GM18861 (cell line): ENCODE results near the gene RAB15.

Experiments used
- ATAC-seq: cut with Tn5 transposase; IDR thresholded peaks from one replicate; pipeline ENCODE4 v1.9.1; 2021; ENCODE audit not compliant: unreplicated experiment

The RAB15 gene

DNA sequence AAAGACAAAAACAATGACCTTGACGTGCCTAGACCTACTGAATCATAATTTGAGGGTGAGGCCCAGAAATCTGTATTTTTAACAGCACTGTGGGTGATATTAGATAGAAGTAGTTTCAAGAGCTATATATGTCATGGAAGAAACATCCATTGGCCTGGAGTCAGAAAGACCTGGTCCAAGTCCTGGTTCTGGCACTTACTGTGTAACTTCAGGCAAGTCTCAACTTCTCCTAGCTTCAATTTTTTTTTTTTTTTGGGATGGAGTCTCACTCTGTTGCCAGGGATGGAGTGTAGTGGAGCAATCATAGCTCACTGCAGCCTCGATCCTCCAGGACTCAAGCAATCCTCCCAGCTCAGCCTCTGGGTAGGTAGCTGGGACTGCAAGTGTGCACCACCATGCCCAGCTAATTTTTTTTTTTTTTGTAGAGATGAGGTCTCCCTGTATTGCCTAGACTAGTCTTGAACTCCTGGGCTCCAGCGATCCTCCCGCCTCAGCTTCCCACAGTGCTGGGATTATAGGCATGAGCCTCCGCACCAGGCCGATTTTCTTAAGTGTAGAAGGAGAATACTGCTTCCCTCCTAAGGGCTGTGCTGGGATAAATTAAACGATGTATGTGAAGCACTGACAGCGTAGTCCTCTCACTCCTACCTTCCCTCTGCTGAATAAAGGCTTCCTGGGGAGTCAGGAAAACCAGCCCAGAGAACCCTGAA lies 15.3 kb downstream of the RAB15 start:
- no peak for ATAC-seq

DNA sequence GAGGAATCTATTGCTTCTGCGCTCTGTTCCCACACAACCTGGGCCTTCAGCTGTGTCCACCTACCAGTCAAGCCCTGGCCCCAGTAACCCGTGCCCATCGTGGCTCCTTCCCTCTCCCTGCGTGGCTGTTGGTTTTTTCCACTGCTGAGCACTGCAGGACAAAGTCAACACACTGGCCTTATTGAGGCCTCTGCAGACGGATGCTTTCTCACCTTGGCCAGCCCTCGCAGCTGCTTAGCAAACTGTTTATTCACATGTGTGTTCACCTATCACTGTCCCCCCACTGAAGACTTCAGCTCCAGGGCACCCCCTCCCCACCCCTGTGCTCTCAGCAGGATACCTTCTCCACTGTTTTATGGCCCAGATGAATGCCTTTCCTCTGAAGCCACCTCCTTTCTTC lies 16.8 kb downstream of the RAB15 start:
- ATAC-seq: no peak

DNA sequence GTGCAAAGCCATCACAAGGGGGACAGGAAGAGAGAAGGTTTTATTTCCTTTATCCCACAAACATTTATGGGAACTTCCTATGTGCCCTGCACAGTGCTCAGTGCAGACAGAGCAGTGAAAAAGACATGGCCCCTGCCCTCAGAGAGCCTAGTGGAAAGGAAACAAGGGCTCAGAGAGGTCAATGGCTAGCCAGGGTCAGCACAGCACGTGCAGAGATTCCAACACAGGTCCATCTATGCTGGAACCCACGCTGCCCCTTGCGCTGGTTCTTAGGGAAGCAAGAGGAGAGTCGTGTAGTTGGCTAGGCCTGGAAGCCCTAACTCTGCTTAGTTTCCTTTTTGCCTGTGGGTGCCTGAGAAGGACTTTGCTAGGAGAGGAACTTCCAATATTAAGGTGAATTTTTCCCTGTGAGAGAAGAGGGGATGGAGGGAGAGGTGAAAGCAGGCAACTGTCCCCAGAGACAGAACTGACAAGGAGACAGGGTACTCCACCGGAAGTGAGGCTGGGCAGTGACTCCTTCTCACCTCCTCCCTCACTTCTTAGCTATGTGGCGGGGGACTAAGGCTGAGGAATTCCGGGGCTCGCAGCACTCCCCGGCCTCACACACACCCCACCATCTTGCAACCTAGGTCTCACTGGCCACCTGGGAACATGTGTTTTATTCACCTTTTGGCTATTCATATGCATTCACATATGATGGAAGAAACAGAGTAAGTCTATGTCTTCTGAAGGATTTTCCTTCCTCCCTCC lies 17.5 kb downstream of the RAB15 start:
- no peak for ATAC-seq

DNA sequence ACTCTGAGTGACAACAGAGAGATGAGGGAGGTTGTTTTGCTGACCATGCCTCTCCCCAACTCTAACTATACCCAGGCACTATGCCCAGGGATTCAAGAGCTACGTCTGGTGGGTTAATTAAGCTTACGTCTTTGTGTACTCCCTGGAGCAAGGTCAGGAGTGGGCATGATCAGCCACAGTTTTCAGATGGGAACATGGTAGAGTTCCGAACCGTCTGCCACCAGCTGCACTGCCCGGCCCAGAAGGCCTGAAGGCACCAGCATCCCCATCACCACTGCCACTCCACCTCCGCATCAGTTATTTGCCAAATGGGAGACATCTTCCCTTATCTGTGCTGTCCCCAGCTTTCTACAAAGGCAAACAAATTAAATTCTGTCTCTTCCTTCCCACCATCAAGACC lies 18.5 kb downstream of the RAB15 start:
- ATAC-seq: no peak

DNA sequence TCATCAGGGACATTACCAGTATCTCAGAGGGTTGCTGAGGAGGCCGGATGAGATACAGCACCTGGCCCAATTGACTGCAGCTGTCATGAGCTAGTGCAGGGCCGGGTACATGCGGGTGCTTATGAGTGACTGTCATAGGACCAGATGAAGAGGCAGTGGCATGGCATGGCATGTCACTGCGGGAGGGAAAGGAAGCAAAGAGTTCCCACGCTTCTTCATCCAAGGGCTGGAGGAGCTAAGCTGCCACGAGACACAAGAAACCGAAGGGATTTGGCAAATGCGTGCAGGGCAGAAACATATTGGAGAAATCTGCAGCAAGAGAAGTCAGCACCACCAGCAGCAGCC lies 18.9 kb downstream of the RAB15 start:
- ATAC-seq: no peak

DNA sequence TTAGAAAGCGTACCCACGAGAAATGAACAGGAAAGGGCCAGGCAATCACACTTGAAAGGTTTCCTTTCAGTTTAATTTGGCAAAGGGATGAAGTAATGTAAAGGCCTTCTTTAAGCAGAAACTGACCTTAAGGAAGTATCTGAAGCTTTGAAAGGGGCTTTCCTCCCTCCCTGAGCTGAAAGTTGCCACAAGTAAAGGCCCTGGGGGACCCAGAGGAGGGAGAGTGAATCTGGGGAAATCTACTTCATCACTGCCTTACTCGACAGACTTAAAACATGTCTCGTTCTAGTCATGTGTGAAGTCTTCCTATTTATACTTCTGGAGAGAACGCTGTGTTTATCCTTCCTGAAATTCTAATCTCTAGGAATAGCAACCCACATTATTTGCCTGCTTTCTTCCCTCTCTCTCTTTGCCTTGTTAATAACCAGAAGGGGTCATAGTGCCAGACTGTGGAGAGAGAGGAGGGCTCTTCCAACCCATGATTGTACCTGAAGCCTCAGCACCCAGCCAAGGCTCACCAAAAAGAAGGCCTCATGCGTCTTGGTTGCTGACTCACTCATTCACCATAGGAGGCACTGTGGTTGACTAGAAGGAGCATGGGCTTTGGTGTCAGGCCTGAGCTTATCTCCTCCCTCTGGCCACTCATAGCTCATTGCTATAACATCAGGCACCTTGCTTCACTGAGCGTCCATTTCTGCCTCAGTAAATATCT lies 19.4 kb downstream of the RAB15 start:
- ATAC-seq: no peak

DNA sequence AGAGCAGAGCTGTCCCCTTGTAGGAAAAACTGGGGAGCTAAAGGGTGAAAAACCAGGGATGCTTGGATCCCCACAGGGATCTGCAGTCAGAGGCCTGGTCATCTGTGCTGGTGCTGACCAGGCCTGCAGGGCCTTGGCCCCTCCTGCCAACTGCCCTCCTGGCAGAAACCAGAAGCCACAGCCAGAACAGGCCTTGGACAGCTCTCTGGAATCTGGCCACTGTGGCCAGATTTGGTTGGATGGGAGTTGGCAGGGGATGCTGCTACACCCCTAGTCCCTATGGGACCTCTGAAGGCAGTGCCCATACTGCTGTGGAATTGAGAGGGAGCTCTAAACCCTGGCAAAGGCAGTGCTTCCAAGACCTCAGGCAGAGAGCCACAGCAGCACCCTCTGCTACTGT lies 20.4 kb downstream of the RAB15 start:
- no peak for ATAC-seq

DNA sequence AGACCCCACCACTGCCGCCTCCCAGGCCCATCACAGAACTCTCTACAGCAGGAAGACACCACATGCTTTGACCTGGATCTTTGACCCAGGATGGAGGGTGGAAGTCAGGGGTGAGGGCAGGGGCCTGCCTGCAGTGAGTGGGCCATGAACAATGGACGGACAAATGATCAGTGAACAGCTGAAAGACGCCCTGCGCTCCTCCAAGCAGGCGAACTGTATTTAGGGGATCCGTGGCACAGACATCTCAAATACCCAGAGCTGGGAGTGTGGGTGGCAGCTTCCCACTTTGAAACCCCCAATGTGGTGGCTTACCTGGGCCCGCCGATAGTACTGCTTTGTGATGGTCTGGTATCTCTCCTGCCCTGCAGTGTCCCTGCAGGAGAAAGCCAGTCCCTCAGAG lies 20.8 kb downstream of the RAB15 start:
- no peak for ATAC-seq

DNA sequence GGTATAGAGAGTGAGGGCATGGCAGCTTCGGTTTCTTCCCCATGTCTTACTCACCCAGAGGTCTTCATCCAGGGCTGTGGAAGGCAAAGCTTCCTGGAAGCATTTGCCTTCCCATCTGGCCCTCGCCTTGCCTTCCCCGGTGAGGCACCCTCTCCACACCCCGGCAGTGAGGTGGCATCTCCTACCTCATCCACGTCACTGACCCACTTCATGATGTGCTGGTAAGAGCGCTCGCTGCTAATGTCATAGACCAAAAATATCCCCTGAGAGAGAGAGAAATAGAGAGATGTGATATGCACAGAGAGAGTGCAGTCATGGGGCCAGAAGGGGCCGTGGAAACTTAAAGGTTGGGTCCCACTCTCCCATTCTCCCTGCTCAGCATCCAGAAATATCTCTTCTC lies 21.2 kb downstream of the RAB15 start:
- ATAC-seq: no peak

DNA sequence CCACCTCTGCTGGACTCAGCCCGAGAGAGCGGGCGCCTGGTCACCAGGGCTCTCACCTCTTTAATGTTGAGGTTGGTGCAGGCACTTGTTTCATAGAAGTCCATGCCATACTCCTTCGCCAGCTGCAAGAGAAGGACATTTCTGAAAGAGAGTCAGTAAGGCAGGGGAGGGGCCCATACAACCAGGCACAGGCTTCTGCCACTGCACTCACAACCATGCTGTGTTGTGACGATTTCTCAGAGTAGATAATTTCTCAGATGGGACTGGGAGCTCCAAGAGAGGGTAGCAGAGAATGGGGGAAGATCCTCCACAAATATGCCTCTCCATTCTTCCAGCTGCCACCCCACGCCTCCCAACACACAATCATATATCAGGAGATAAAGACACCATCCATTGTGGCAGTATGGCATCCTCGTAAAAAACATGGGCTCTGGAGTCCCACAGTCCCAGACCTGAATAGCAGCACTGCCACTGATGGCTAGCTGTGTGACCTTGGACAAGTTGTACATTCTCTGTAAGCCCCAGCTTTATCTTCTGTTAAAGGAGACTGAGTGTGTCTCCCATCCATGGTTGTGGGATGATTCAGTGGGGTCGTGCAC lies 23.4 kb downstream of the RAB15 start:
- ATAC-seq: no peak

DNA sequence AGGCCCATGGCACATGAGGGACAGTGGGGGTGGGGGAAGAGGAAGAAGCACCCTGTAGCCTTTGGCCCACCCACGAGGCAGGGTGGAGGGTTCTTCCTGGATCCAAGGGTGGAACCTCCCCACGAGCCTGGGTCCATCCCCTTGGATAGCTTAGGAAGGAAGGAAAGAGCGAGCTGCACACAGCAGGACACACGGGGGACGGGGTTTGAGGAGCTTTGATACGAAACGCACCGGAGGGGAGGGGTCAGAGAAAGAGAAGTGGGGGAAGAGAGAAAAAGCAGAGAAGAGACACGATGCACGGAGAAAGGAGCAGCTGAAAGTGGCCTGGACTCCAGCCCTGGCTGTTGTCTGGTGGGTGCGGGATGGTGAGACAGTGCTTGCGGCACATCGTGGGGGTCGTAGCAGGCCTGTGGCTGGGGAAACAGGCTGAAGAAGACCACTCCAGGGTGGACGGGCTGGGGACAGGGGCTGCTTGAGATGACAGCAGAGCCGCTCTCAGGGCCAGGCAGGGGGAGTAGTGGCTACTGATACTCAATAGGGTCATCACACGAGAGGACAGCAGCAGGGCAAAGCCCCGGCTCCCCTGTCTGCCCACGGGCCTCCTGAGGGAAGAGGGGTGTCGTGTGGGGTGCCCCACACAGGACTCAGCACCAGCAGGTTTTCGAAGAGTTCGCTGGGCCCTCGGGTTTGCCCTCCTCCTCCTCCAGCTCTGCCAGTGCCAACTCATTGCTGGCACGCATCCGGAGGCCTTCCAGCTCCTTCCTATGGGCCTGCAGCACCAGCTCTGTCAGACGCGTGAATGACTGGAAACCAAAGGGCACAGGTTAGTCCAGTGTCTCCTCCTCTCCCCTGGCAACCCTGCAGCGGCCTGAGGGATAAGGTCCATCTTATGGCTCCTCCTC lies 24.2 kb downstream of the RAB15 start:
- ATAC-seq: no peak

DNA sequence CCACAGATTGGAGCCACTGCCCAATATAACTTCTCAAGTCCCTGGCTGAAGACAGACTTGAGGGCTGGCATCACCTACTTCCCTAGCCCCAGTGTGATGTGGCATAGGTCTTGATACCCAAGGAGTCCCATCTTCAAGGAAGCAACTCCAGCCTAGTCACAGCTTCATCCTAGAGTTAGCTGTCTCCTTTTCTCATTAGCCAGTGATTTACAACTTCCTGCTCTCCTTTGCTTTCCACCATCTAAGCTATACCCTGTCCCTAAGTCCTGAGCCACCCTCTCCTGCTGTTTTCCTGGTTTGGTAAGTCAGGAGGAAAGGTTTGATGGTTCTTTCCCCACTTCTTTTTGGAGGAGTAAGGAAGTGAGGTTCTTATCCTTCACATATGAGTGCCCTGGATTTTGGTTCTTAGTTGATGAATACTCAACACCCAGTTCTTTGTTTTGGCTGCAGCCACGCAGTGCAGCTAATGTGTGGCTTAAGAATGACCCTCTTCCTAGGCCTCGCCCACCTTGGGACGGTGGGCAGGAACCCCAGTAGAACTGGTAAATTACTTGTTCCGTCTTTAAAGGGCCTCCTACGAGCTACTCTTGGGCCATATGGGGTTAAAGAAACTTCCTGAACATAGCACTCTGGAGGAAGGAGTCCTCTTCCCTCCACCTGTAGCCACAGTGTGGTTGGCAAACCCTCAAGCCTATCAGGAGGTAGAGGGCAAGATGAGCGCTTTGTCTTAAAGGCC lies 25.7 kb downstream of the RAB15 start:
- no peak for ATAC-seq

DNA sequence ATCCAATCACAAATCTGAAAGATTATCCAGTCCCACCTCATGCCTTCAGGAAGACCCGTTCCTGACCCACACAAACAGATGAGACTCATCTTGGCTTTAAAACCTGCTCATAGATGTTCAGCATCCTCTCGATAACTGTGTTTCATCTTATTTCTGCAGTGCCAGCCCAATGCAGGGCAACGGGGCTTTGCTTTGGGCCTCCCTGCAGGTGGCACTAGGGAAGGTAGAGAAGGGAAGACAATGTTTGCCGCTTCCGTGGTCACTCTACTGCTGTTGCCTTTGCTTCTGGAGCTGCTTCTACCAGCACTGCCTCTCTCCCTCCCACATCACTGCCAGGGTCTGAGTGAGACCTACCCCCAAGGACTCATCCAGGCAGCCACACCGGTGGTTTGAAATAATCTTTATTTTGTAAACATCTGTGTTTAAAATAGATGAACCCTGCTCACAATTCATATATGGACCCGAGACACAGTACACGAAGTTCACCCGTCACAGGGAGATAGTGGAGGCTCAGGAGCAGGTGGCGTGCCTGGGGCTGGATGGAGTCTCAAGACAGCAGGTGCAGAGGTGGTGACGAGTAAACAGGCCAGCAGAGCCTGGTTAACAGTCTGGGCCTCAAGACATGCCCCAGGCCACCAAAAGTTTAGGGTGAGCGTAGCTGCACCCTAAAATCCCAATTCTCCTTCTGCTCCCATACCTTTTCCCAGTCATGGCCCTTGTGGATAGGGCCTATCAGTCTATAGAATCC lies 26.5 kb downstream of the RAB15 start:
- no peak for ATAC-seq

DNA sequence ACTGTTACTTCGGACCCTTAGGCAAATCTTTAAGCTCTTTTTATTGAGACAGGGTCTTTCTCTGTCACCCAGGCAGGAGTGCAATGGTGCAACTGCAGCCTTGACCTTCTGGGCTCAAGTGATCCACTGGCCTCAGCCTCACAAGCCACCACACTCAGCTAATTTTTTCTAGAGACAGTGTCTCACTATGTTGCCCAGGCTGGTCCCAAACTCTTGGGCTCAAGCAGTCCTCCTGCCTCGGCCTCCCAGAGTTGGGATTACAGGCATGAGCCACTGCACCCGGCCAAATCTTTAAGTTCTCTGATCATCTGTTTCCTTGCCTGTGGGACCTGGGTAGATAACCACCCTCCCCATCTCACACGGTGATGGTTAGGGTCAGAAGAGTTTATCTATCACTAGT lies 27.3 kb downstream of the RAB15 start:
- no peak for ATAC-seq

DNA sequence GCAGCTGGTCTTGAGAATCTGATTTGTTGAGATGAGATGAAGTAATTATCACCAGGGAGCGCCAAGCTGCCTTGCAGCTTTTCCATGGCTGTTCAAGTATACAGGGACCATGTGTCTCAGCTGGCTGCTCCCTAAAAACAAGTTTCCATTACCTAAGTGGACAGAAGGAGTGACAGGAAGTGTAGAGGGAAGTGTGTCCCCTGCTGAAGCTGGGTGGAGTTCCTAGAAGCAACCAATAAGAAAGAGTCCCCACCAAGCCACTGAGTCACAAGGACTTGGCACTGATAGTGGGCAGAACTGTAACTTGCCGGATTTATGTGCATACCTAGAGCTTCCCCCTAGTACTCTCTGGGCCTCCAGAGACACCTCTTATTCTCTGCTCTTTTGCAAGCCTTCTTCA lies 28.1 kb downstream of the RAB15 start:
- ATAC-seq: no peak

DNA sequence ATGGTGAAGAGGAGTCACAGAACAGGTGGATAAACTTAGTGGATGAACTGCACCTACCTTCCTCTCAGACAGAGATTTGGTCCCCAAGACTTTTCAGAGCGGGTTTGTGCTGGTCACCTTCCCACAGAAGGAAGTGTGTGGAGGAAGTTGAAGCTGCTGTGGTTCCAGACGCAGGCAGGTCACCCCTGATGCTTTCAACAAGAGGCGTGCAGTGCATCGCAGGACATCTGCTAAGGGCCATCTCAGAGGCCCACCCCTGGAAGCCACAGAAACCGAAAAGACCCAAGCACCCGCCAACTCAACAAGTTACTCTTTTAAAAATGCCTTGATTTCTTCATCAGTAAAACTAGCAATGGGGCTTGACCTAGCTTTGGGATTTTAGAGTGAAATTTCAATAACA lies 28.6 kb downstream of the RAB15 start:
- ATAC-seq: no peak

DNA sequence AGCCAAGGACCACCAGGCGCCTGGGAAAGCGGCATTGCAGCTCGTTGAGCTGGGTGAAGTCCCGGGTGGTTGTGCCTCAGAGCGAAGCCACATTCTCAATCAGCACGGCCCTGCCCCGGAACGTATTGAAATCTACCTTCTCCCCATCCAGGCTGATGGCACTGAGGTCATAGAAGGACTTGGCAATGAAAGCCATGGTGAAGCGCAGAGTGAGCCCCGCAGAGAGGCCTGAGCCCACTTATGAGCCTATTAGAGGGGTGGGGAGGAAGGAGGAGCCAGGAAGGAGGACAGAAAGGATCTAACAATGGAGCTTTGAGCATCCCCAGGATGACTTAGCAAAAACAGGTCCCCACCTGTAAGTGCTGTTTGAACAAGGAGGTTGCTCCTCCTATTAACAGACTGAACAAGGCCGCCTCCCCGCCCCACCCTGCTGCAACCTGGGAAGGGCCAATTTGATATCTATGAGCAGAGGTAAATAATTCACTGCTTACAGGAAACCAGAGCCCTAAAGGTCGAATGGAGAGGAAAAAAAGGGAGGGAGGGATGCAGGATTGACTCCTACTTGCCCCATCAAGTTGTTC lies 29.5 kb downstream of the RAB15 start, which contains the start of gene GPX2:
Gene GPX2, minus strand, starts transcription at position 215 of the 581 bp plus-strand sequence. Its CDS starts 19 bp downstream, at position 196.
- ATAC-seq: no peak

DNA sequence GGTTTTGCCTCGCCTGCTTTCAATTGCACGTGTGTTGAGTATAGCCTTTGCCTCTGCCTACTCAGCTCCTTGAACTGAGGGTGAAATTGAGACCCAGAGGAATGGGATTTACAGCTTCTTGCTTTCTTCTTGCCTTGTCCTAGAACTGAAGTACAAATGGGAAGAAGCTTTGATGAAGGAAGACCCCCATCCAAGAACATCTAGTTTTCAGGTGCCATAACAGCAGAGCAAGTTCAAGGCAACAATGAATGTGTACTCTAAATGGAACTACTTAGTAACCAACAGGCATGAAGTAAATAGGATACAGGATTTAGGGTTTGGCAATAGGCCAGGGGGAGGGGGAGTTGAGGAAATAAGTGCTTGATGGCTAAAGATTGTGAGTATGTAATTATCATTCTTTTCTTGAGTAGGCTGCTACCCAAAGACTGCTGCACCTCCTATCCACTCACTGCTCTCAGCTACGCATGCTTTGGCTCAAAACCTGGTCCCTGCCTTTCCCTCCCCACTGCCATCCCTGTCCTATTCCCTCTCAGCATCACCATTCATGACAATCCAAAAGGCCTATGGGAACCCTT lies 31.7 kb downstream of the RAB15 start:
- no peak for ATAC-seq

DNA sequence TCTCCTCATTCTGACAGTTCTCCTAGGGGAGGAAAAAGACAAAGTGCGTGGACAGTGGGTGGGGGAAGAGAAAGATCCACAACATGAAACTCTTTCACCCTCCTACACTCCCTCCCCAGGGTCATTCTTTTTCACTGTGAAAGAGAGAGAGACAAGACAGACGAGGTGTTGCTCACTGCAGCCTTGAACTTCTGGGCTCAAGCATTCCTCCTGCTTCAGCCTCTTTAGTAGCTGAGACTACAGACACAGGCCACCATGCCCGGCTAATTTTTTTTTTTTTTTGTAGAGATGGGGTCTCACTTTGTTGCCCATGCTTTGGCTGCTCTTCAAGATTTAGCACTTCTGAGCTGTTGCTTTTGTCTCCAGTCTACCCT lies 32.3 kb downstream of the RAB15 start:
- no peak for ATAC-seq
